Keratinocyte (primary cell): Measurements from ENCODE around the gene SLC1A4. TPM values are rescaled to one million over a fixed set of nuclear protein-coding genes. Genes with fewer than 3 reads are reported as not detected.
A peak's percentile ranks its signal among the peaks of the same experiment; 100 is the strongest.

ENCODE experiments used
- DNase-seq: peaks from one replicate; pipeline ENCODE4 v3.0.0-alpha.2; 2011; ENCODE audit warnings: low read depth, missing footprints, low spot score
- FAIRE-seq: peaks from 2 replicates; lab custom pipeline; 2011; peaks lifted over from hg19 to GRCh38; lab: Jason Lieb, UNC
- H2AFZ ChIP-seq: 2 replicates; pipeline ENCODE4 v1.6.0; 2012; ENCODE audit warnings: low read length, control low read depth, inconsistent platforms; ENCODE audit not compliant: control insufficient read depth
- H3K27ac ChIP-seq: 2 replicates; pipeline ENCODE4 v1.5.1; 2011; ENCODE audit warnings: low read length; ENCODE audit not compliant: control insufficient read depth, insufficient read depth
- H3K27me3 ChIP-seq: 3 replicates; pipeline ENCODE4 v1.6.0; 2011; ENCODE audit warnings: low read length; ENCODE audit not compliant: control insufficient read depth, insufficient read depth; ENCODE audit errors: extremely low read depth
- H3K36me3 ChIP-seq, 2 experiments: 2 replicates in 1 of 2; 3 replicates in 1 of 2; pipeline ENCODE4 v1.5.1; 2011; ENCODE audit warnings: low read length in 2 of 2, mild to moderate bottlenecking in 1 of 2; ENCODE audit not compliant: control insufficient read depth in 2 of 2, insufficient read depth in 2 of 2; ENCODE audit errors: extremely low read depth in 1 of 2
- H3K4me1 ChIP-seq: 3 replicates; pipeline ENCODE4 v1.5.1; 2011; ENCODE audit warnings: low read length; ENCODE audit not compliant: control insufficient read depth, insufficient read depth; ENCODE audit errors: extremely low read depth
- H3K4me2 ChIP-seq: 3 replicates; pipeline ENCODE4 v1.6.0; 2011; ENCODE audit warnings: low read depth, low read length; ENCODE audit not compliant: control insufficient read depth, insufficient read depth; ENCODE audit errors: extremely low read depth
- H3K4me3 ChIP-seq, 3 experiments: fragments of 200-600 bp in 1 of 3; sonication (generic) in 1 of 3; 2 replicates in 2 of 3; 3 replicates in 1 of 3; pipeline ENCODE4 v1.5.1; 2011 to 2016; ENCODE audit warnings: low read length in 3 of 3, mild to moderate bottlenecking in 3 of 3, control low read depth in 2 of 3, inconsistent platforms in 1 of 3, low read depth in 1 of 3, mixed read lengths in 1 of 3, mixed run types in 1 of 3, moderate library complexity in 1 of 3; ENCODE audit not compliant: control insufficient read depth in 2 of 3, insufficient read depth in 2 of 3; ENCODE audit errors: extremely low read depth in 1 of 3
- H3K79me2 ChIP-seq: 2 replicates; pipeline ENCODE4 v1.6.0; 2012; ENCODE audit warnings: low read length; ENCODE audit not compliant: control insufficient read depth, insufficient read depth
- H3K9ac ChIP-seq: 3 replicates; pipeline ENCODE4 v1.6.0; 2011; ENCODE audit warnings: low read length; ENCODE audit not compliant: control insufficient read depth, insufficient read depth; ENCODE audit errors: extremely low read depth
- H3K9me1 ChIP-seq: 3 replicates; pipeline ENCODE4 v1.6.0; 2011; ENCODE audit warnings: low read length; ENCODE audit not compliant: control insufficient read depth, insufficient read depth; ENCODE audit errors: extremely low read depth
- H3K9me3 ChIP-seq: 2 replicates; pipeline ENCODE4 v1.5.1; 2012; ENCODE audit warnings: low read depth, low read length; ENCODE audit not compliant: control insufficient read depth
- H4K20me1 ChIP-seq: 3 replicates; pipeline ENCODE4 v1.6.0; 2011; ENCODE audit warnings: low read length; ENCODE audit not compliant: control insufficient read depth, insufficient read depth; ENCODE audit errors: extremely low read depth
- CTCF ChIP-seq, 3 experiments: IDR thresholded peaks in 1 of 3; conservative IDR thresholded peaks in 1 of 3; optimal IDR thresholded peaks in 1 of 3; 2 replicates in 2 of 3; 3 replicates in 1 of 3; pipeline versions ENCODE3 to v1.5.1; 2011; ENCODE audit warnings: low read length in 3 of 3, mild to moderate bottlenecking in 3 of 3, moderate library complexity in 2 of 3, control low read depth in 1 of 3, inconsistent platforms in 1 of 3; ENCODE audit not compliant: insufficient read depth in 2 of 3; ENCODE audit errors: extremely low read depth in 1 of 3
- EZH2 ChIP-seq: IDR thresholded peaks from one replicate; pipeline ENCODE4 v1.6.1; 2012; ENCODE audit warnings: inconsistent platforms, mild to moderate bottlenecking, low read length, moderate library complexity
- dilution Hi-C: fragments of 300-500 bp; cut with MboI; formaldehyde crosslinking; loops from one replicate; pipeline ENCODE4 v1.7.0; 2020; ENCODE audit warnings: low sequenced_read_pairs; ENCODE audit not compliant: extremely low pct_ligation_motif_present
- polyA plus RNA-seq, 5 experiments: library from polyadenylated mRNA; depleted of rRNA in 3 of 5; stranded (reverse) in 3 of 5; stranded (forward) in 1 of 5; unstranded in 1 of 5; fragments of >200 nt; gene quantifications; 1 replicate in 1 of 5; 2 replicates in 3 of 5; 3 replicates in 1 of 5; pipeline versions ENCODE4 v1.2.1 to v1.2.3, GENCODE V29; 2011 to 2012; ENCODE audit warnings: missing spikeins in 2 of 5, low read depth in 1 of 5, low replicate concordance in 1 of 5

Gene SLC1A4
- polyA plus RNA-seq, 1 donor (not counting 4 experiments of a cell fraction or from before 2014, with no cell fraction given): 8.2 TPM

- H3K4me3 ChIP-seq: peak overlapping the region in 1 of 3 experiments; percentile 7
- no peaks in the 10 kb centered on the region for H3K9me3 ChIP-seq
- dilution Hi-C loops: no loop called here
- no peaks in the 10 kb centered on the region for H3K79me2 ChIP-seq
- H3K27me3 ChIP-seq: no peaks in the 10 kb centered on the region
- H3K4me2 ChIP-seq: peak overlapping the region; percentile 68
- H2AFZ ChIP-seq: peak overlapping the region; percentile 78
- H4K20me1 ChIP-seq: no peaks in the 10 kb centered on the region
- H3K9me1 ChIP-seq: no peaks in the 10 kb centered on the region
- peaks cover 56% of the 10 kb centered on the region for H3K4me1 ChIP-seq
- DNase-seq (no peak), FAIRE-seq (peak; percentile 29)
- peak overlapping the region; percentile 29 for H3K9ac ChIP-seq
- H3K27ac ChIP-seq: peak overlapping the region; percentile 59
- no peak for TF ChIP-seq CTCF (optimal IDR thresholded peaks at IDR 0.05 in 1 of 3, IDR thresholded peaks at IDR 0.05 in 1 of 3, conservative IDR thresholded peaks at IDR 0.05 in 1 of 3; ENCODE audit: extremely low read depth in 1 of 3, insufficient read depth in 2 of 3, low read length in 3 of 3)
- no peak for TF ChIP-seq EZH2
- no peaks in the 10 kb centered on the region for H3K36me3 ChIP-seq
These were observed 43.0 kb upstream of the SLC1A4 start for GRCh38 chr2:64945973-64946768.

- peak overlapping the region; percentile 59 for H3K27ac ChIP-seq
- no peak overlapping the region for H3K4me3 ChIP-seq
- H4K20me1 ChIP-seq: no peaks in the 10 kb centered on the region
These were observed 42.4 kb upstream of the SLC1A4 start for GRCh38 chr2:64946769-64947247.

More at GRCh38 chr2:64946769-64947247, 42.4 kb upstream of the SLC1A4 start:
- peak overlapping the region; percentile 68 for H3K4me2 ChIP-seq
- no peaks in the 10 kb centered on the region for H3K9me1 ChIP-seq
- H3K9me3 ChIP-seq: no peaks in the 10 kb centered on the region
- no peaks in the 10 kb centered on the region for H3K36me3 ChIP-seq
- peak overlapping the region; percentile 29 for H3K9ac ChIP-seq
- H3K79me2 ChIP-seq: no peaks in the 10 kb centered on the region
- dilution Hi-C loops: no loop called here
- no peaks in the 10 kb centered on the region for H3K27me3 ChIP-seq
- no peak for DNase-seq
- peaks cover 62% of the 10 kb centered on the region for H3K4me1 ChIP-seq
- TF ChIP-seq CTCF (optimal IDR thresholded peaks at IDR 0.05 in 1 of 3, IDR thresholded peaks at IDR 0.05 in 1 of 3, conservative IDR thresholded peaks at IDR 0.05 in 1 of 3; ENCODE audit: extremely low read depth in 1 of 3, insufficient read depth in 2 of 3, low read length in 3 of 3) (no peak), EZH2 (no peak)
- FAIRE-seq: no peak
- H2AFZ ChIP-seq: peak overlapping the region; percentile 78
